GM18951 (cell line): ENCODE measurements around the gene UNC50.

Experiments used
- POLR2A ChIP-seq: IDR thresholded peaks from 4 replicates; pipeline ENCODE4 v1.6.1; 2011; ENCODE audit warnings: mild to moderate bottlenecking; ENCODE audit not compliant: insufficient read length, insufficient read depth; ENCODE audit errors: extremely low read depth
- in situ Hi-C: fragments of 300-500 bp; cut with MboI; formaldehyde crosslinking; loops from one replicate; pipeline ENCODE4 v1.12.0; 2022; ENCODE audit warnings: low sequenced_read_pairs, mixed read lengths, inconsistent platforms; ENCODE audit not compliant: unreplicated experiment

The UNC50 gene

GRCh38 chr2:98569197-98569793, 39.1 kb upstream of the UNC50 start:
- TF ChIP-seq POLR2A: no peak
- in situ Hi-C loops: no loop called here

- TF ChIP-seq POLR2A: no peak
- in situ Hi-C loops: no loop called here
Measured at GRCh38 chr2:98569915-98570314, 38.5 kb upstream of the UNC50 start.

- in situ Hi-C loops: no loop called here
- TF ChIP-seq POLR2A: no peak
Measured at GRCh38 chr2:98570356-98570755, 38.0 kb upstream of the UNC50 start.

- in situ Hi-C loops: no loop called here
- TF ChIP-seq POLR2A: no peak
Measured at GRCh38 chr2:98571121-98571701, 37.2 kb upstream of the UNC50 start.

GRCh38 chr2:98571796-98572195, 36.6 kb upstream of the UNC50 start:
- no peak for TF ChIP-seq POLR2A
- in situ Hi-C loops: no loop called here

- TF ChIP-seq POLR2A: no peak
- in situ Hi-C loops: no loop called here
Measured at GRCh38 chr2:98572211-98572610, 36.2 kb upstream of the UNC50 start.

GRCh38 chr2:98572676-98573075, 35.7 kb upstream of the UNC50 start:
- no peak for TF ChIP-seq POLR2A
- in situ Hi-C loops: no loop called here

- no peak for TF ChIP-seq POLR2A
- in situ Hi-C loops: no loop called here
Measured at GRCh38 chr2:98573426-98573825, 35.0 kb upstream of the UNC50 start.

- TF ChIP-seq POLR2A: no peak
- in situ Hi-C loops: no loop called here
Measured at GRCh38 chr2:98576666-98577312, 31.6 kb upstream of the UNC50 start.

- TF ChIP-seq POLR2A: no peak
- in situ Hi-C loops: no loop called here
Measured at GRCh38 chr2:98577313-98577712, 31.1 kb upstream of the UNC50 start.

GRCh38 chr2:98578231-98578630, 30.2 kb upstream of the UNC50 start:
- TF ChIP-seq POLR2A: no peak
- in situ Hi-C loops: no loop called here

GRCh38 chr2:98579926-98580325, 28.5 kb upstream of the UNC50 start:
- TF ChIP-seq POLR2A: no peak
- in situ Hi-C loops: no loop called here

- in situ Hi-C loops: no loop called here
- TF ChIP-seq POLR2A: no peak
Measured at GRCh38 chr2:98580656-98581284, 27.6 kb upstream of the UNC50 start.

- TF ChIP-seq POLR2A: no peak
- in situ Hi-C loops: no loop called here
Measured at GRCh38 chr2:98582523-98582922, 25.9 kb upstream of the UNC50 start.
